ENCODE measurements around the gene PLEK. TPM values are rescaled to one million over a fixed set of nuclear protein-coding genes. Genes with fewer than 3 reads are reported as not detected.
"Not testable (repeated sequence)": the region's sequence is repeated elsewhere in the genome, so short reads cannot be mapped to it uniquely, and the experiment has no call there.

PLEK gene, protein sequence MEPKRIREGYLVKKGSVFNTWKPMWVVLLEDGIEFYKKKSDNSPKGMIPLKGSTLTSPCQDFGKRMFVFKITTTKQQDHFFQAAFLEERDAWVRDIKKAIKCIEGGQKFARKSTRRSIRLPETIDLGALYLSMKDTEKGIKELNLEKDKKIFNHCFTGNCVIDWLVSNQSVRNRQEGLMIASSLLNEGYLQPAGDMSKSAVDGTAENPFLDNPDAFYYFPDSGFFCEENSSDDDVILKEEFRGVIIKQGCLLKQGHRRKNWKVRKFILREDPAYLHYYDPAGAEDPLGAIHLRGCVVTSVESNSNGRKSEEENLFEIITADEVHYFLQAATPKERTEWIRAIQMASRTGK
- polyA plus RNA-seq (ENCODE audit: insufficient read depth in 1 of 5, insufficient read length in 5 of 5, low replicate concordance in 1 of 5), result 10 to 100 TPM in 3 of 5 donors, 1 to 10 TPM in 2; 9.5 to 14.0 (median 11.2) TPM
- long read RNA-seq, donor 1, result 0 reads
- long read RNA-seq, donor 2, partial matches to known transcripts, result 0 of 3 reads
- long read RNA-seq, donor 2, other reads (novel, unspliced or antisense), result 0 of 3 reads
- long read RNA-seq, donor 3, partial matches to known transcripts, result 0 of 2 reads
- long read RNA-seq, donor 3, other reads (novel, unspliced or antisense), result 0 of 2 reads
- long read RNA-seq, donor 4, partial matches to known transcripts, result 0 of 1 reads
- long read RNA-seq, donor 4, other reads (novel, unspliced or antisense), result 0 of 1 reads
- long read RNA-seq, donor 5, transcript PLEK-201 (9 exons, 2,869 nt), result major isoform, 5 of 5 reads
- long read RNA-seq, donor 5, partial matches to known transcripts, result 0 of 5 reads
- long read RNA-seq, donor 5, other reads (novel, unspliced or antisense), result 0 of 5 reads
- long read RNA-seq, donor 6, transcript PLEK-201 (9 exons, 2,869 nt), result major isoform, 5 of 5 reads
- long read RNA-seq, donor 6, partial matches to known transcripts, result 0 of 5 reads
- long read RNA-seq, donor 6, other reads (novel, unspliced or antisense), result 0 of 5 reads
- long read RNA-seq, donor 7, partial matches to known transcripts, result 0 of 1 reads
- long read RNA-seq, donor 7, other reads (novel, unspliced or antisense), result 0 of 1 reads
- long read RNA-seq, donor 8, result 0 reads

DNA sequence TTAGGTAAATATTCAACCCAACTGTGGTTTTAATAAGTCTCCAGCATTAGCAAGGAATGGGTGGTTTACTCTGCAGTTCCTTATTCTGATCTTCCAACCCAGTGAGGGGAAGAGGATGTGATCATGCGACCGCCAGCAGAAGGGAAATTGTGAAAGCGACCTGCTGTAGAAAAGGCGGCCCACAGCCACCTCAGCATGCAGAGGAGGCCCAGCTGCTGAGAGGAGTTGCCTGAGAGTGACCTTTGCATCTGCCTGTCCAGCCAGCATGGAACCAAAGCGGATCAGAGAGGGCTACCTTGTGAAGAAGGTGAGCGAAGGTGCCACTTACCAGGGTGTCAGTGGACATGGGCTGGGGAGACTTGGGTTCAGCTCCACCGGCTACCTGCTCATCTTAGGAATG, at the start of gene PLEK:
PLEK (plus strand) TSS at position 196 of the 400 bp plus-strand sequence; CDS start at position 266, 70 bp downstream.
- DNase-seq, result no peak

DNA sequence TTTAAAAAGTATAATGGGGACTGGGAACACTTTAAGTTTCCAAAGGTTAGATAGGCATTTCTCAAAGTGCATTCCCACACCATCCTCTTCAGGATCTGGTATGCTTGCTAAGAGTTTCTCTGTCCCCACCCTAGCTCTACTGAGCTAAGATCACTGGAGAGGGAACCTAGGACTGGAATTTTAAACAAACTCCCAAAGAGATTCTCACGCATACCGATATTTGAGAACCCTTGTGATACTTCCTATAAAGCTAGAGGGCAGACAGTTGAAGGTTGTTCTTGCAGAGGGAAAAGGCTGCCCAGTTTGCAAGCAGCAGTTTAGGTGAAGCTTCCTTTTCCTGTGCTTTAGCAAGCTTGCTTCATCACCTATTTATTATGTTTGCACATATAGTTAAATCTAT, 49.0 kb upstream of the PLEK start:
- no peak for DNase-seq

DNA sequence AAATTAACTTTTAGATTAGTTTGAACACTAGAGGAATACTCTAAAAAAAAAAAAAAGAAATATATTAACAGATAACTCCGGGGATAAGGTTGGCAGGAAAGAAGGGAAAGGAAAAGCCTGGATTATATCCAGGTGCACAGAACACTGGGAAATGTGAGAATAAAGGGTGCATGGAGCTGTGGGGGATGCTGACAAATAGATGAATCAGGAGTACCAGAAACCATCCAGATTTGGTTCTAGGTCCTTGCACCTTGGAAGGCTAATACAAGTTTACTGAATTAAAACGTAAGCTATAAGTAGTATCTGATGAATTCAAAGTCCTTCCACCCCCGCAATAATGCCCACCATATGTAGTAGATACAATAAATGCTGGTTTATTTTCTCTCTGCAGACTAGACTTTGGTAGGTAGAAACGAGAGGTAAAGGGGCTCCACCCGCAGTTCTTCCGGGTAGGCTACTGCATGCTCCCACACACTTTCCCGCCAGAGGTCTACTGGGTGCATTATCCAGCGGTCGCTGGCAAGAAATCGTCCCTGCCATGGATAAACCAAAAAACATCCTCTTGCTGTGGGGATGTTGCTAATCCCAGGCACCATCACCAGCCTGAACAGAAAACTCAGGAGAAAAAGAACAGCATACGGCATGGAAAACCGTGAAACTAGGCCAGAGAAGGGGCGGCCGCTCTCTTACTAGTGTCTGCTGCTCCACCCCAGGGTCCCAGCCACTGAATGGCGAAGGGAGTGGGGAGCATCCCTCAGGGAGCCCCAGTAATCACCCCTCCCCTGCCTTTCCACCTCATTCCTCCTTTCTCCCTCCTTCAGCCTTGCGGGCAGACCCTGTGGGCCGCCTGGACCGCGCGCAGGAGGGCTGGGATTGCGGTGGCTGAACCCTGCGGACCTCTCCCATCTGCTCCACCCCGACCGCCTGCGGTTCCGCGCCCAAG, 46.8 kb upstream of the PLEK start:
- DNase-seq, result peak; percentile 19 to 25

DNA sequence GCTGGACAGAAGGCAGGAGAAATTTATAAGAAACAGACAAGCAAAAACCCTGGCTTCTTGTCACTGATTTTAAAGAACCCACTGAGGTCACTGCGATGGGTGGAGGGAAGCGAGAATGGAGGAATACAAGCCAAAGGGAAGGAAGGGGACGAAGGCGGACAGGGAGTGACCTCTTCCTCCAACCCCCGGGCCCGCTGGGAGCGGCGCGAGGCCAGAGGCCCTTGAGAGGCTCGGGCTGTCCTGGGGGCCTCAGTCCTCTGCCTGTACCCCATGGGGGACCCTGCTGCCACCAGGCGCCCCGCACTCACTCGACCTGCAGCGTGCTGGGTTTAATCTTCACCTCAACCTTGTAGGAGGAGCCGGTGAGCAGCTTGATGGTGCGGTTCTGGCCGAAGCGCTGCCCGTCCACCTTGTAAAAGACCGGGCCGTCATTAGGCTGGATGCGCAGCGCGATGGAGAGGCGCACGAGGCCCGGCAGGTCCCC, 46.1 kb upstream of the PLEK start:
- peak in 1 of 2 donors; percentile 16 for DNase-seq

DNA sequence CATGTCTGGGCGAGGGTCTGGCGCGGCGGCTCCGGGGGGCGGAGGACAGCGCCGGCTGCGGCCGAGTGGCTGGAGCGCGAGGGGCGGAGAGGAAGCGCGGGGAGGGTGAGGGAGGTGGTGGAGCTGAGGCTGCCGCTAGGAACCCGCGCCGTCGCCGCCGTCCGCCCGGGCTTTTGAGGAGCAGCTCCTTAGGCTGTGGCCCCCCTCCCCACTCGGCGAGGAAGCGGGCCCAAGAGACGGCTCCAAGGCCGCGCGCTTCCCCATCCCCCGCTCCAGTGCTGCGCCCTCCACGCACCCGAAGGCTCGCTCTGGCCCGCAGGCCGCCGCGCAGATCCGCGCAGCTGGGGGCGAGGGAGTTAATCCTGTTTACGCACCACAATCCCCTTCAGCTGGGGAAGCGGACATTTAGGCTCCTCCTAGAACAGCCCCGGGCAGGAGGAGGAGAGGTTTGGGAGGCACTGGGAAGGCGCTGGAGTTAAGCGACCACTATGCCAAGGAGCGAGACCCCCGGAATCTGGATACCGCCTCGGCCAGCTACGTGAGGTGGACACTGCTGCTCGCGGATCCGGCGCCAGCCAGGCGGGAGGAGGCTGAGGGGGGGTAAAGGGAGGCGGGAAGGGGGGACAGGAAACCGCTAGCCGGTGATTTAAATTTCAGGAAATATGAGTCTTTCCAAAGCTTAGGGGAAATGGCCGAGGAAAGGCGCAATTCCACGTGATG, 45.5 kb upstream of the PLEK start, which contains the start of gene CNRIP1:
CNRIP1 (minus strand) TSS at position 552 of the 720 bp plus-strand sequence; CDS start at position 3, 549 bp downstream.
- DNase-seq, result peak; percentile 83 to 88

DNA sequence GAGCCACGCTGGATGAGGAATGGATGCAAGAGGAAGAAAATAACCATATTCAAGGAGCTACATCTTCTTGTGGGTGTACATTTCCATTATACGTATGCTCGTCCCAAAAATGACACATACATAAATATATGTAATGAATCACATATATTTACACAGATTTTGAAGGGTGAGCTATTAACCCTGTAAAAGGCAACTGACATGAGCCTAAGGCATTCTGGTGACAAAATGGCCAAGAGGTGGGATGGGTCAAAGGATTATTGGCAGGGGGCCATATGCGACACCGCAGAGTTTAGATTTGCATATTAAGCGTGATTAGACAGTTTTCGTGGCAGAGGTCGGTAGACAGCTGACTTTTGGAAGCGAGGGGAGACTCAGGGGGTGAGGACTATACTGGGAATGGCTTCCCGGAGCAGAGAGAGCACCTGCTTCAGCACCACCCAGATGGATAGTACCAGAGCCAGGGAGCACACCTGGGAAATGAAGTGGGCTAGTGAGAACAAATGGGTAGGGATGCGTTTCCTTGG, 44.9 kb upstream of the PLEK start:
- no peak for DNase-seq

DNA sequence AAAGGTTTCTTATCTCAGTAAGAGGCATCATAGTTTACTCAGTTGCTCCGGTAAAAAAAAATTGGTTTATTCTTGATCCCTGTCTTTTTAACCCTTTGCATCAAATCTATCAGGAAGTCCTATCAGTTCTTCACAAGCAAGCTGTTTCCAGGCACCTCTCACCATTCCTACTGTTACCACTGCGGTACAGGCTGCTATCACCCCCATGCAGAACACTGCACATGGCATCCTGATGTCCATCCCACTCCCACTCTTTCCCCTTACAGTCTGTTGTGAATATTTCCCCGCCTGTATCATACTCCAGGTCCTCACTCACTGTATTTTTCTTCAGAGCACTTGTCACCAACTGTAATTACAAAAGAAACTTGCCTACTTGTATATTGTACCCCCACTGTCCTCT, 40.0 kb upstream of the PLEK start:
- DNase-seq, result no peak

DNA sequence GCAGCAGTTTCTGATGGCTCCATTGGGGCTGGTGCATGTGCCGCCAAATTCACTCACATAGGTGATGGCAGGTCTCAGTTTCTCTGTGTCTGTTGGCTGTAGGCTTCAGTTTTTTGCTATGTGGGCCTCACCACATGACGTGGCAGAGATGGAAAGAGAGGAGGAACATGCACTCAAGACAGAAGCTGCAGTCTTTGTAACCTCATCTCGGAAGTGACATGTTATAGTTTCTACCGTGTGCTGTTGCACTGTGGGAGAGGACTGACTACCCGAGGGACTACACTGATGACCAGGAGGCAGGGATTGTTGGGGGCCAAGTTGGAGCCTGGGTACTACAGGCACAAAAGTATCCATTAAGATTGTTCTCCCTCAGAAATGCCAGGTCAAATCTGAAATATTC, 36.2 kb upstream of the PLEK start:
- DNase-seq, result no peak

DNA sequence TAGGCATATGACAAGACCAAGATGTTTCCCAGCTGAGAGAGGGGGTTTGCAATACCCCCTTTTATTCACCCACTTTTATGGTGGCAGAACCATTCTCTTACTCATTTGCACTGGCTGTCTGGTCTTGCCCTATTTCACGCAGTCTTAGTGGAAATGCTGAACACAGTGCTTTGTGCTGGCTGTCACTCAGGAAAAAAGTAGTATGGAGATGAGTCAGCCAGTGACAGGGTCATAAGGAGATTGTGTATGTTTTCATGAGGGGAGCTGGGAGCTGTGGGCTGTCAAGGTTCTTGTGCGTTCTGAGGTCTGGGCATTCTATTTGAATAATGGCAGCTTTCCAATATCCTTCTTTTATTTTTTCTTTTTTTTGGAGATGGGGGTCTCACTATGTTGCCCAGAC, 34.4 kb upstream of the PLEK start:
- DNase-seq, result no peak

DNA sequence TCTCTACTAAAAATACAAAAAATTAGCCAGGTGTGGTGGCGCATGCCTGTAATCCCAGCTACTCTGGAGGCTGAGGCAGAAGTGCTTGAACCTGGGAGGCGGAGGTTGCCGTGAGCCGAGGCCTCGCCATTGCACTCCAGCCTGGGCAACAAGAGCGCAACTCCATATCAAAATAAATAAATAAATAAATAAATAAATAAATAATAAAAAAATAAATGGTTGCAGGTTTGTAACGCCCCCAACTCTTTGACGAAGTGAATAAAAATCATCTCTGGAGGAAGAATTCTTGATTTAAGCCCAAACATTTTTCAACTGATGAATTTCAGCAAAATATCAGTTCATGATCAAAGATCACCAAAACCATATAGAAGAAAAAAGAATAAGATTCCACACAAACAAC, 32.1 kb upstream of the PLEK start:
- no peak for DNase-seq

DNA sequence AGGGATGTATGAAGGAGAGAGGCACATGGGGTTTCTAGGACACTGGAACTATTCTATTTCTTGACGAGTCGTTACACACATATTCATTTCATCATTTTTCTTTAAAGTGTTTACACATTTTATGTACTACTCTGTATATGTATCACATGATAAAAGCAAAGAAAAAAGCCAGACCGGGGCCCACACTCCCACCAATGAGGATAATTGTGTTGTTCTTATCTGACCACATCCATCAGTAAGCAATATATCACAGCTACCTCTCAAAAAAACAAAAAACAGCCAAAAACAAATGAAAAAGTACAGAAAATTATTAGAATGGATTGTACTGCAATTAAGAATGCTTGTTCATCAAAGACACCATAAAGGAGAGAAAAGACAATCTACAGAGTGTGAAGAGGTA, 31.2 kb upstream of the PLEK start:
- no peak for DNase-seq

DNA sequence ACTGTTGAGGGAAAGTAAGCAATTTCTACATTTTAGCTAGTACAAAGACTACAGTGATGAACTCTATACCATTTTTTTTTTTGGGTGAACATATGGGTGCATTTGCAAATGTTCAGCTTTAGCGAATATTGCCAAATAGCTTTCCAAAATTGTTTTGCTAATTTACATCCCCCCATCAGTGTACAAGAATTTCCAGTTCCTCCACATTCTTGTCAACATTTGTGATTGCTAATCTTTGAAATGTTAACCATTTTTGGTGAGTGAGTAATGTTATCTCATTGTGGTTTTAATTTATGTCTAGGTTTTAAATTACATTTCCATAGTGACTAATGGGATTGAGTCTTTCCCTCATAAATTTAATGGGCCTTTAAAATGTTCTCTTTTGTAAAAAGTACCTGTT, 28.9 kb upstream of the PLEK start:
- no peak for DNase-seq

DNA sequence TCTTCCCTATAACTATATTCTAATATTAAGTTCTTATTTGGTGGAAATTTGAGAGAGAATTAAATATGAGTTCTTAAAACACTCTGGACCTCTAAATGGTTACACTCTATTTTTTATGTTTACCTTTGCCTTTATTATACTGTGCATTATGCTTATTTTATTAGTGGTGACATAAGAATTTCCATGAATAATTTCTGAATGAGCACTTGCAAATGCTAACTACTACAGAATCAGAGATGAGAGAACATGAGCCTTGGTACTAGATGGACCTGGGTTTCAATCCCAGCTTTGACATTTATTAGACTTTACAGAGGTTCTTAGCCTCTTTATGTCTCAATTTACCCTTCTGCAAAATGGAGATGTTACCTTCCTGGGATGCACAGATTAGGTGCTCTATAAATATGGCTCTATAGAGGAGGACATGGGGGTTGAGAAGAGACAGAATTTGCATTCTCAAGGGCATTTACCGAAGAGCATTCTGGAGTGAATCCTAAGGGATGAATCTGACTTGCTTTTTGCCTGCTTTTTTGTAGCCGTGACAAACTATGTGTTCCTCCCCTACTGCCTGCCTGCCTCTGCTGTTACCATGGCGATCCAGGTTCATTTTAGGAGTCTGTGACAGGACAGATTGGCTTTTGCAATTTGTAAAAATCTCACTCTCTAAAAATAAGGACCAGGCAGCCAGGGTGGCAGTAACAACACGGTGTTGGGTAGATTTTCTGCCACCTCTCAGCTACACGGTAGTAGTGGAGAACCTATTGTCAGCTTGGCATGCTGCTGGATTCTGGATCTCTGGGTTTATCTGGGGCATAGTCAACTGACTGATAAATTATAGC, 24.6 kb upstream of the PLEK start:
- no peak for DNase-seq

DNA sequence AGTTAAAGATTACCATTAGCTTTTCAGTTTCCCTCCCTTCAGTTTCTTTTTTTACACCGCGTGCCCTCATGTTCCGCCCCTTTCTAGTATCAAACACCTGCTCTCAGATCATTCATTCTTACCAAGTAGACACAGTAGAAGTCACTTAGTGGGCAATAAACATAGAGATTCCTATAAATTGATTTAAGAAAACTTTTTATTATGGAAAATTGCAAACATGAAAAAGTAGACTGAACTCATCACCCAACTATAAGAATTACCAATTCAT, 24.1 kb upstream of the PLEK start:
- no peak for DNase-seq

DNA sequence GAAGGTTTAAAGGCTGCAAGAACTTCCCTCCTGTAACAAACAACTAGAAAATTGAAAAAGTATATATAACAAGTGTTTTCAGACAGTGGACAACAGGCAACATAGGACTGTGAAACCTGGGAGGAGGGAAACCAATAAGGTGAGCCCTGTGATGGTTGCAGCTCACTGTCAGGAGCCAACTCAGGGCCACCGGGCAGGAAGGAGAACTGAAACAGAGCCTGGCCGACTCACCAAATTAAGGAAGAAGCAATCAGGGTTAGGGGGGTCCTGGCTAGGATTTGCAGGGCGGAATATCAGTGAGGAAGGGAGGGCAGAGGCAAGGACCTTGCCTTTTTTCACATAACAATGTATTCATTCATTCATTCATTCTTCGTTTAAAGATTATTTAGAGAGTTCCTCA, 23.5 kb upstream of the PLEK start:
- DNase-seq, result no peak

DNA sequence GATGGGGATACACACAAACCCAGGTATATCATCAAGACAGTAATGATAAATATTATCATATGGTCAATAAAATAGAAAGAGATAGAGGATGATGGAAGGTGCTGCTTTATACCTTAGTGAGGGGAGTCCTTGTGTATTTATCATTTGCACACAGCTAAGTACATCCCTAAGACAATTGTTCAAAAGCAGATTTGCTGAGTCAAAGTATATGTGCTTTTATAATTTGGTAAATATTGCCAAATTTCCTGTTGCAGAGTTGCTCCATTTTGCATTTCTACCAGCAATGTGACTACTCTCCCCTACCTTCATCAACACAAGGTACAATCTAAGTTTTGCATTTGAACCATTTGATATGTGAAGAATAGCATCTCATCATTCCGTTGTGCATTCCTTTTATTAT, 22.6 kb upstream of the PLEK start:
- no peak for DNase-seq

DNA sequence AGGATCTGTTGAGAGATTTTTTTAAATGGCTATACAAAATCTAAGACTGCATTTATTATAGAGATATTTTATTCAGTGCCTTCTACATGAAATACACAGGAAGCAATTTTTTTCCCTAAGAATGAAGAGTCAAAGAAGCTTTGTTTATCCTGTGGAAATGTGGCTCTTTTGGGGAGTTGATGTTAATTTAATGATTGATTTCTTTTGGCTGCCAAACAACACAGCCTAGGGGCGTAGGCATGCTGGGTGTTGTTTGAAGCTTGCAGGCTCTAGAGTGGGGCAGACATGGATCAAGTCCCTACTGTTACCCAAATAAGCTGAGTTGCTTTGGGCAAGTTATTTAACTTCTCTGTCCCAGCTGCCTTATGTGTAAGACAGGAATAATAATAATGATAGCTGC, 21.1 kb upstream of the PLEK start:
- DNase-seq, result no peak

DNA sequence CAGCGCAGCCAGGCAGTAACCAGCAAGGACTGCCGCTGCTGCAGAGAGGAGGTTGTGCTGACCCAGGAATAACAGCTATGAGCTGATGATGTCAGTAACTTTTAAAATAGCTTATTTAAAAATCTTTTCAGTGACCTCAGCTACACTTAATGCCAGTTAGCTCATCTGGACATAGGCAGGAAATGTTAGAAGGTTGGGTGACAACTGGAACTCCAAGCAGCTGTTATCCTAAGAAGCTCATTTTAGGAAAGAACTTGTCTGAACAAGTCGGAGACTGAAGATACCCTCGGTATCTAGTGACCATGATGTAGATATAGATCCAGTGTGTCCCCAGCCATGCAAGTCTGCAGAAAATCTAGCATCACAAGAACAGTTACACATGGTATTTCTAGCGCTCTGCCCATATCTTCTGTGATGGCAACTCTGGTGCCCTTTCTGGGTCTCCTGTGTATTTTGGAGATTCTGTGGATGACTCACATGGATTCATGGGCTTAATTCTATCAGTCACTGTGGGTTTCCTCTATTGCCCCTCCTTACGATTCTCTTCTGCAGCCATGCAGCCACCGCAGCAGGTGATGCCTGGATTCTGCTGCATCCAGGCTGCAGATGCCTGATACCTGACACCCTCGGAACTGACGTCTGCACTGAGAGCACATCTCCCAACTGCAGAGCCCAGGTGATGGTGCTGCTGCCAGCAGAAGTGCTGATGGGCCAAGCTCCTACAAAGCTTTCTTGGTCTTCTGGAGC, 19.8 kb upstream of the PLEK start:
- no peak for DNase-seq

DNA sequence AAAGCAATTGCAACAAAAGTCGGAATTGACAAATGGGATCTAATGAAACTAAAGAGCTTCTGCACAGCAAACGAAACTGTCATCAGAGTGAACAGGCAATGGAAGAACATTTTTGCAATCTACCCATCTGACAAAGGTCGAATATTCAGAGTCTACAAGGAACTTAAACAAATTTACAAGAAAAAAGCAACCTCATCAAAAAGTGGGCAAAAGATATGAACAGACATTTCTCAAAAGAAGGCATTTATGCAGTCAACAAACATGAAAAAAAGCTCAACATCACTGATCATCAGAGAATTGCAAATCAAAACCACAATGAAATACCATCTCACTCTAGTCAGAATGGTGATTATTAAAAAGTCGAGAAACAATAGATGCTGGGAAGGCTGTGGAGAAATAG, 16.0 kb upstream of the PLEK start:
- DNase-seq, result not testable (repeated sequence)

Data from right lung (tissue), 10 donors.